ENCODE measurements around the gene FAM25C. TPM values are rescaled to one million over a fixed set of nuclear protein-coding genes. Genes with fewer than 3 reads are reported as not detected.
"Not testable (repeated sequence)": the region's sequence is repeated elsewhere in the genome, so short reads cannot be mapped to it uniquely, and the experiment has no call there.

FAM25C gene
- not detected for total RNA-seq
- not detected for polyA plus RNA-seq (2013, experiment 1 of 2)
- polyA plus RNA-seq (2013, experiment 2 of 2) = not detected
- long read RNA-seq, experiment 1 = 0 reads
- long read RNA-seq, experiment 2 = 0 reads
- long read RNA-seq, experiment 3 = 0 reads
- long read RNA-seq, experiment 4 = 0 reads

DNA sequence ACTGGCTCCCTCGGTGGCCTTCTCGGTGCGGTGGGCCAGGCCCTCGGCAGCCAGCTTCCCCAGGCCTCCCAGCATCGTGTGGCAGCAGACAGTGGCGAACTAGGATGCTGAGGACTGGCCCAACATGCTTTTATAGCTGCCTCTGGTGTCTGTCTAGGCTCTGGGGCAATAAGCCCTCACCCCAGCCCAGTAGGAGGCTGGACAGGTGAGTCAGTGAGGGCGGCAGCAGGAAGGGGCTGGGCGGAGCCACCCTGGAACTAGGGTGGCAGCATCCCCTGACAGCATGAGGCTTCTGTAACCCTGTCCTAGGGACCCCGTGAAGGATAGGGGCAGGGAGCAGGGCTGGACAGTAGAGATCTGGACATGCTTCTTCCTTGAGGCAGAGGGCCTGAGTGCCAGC, at the start of gene FAM25C:
TSS of gene FAM25C (minus strand) at position 101 of the 400 bp plus-strand sequence. CDS start at position 75, 26 bp downstream.
- H3K27me3 Mint-ChIP-seq (ENCODE audit: insufficient read depth); H3K9me3 ChIP-seq (ENCODE audit: control insufficient read depth, low read length); H3K4me3 ChIP-seq (ENCODE audit: low read length); H3K9ac ChIP-seq (ENCODE audit: extremely low read depth, low read length, poor library complexity, severe bottlenecking); H3K27ac Mint-ChIP-seq; H3K9me3 Mint-ChIP-seq; H3K4me1 Mint-ChIP-seq; H3K27ac ChIP-seq (ENCODE audit: low read depth, low read length); DNase-seq; H3K36me3 ChIP-seq (ENCODE audit: control insufficient read depth, insufficient read depth, low read length); H3K4me1 ChIP-seq (ENCODE audit: control insufficient read depth, insufficient read depth, low read length); H3K27me3 ChIP-seq (ENCODE audit: control insufficient read depth, insufficient read depth, low read length, poor library complexity, severe bottlenecking); H3K36me3 Mint-ChIP-seq (ENCODE audit: low read depth); H3K4me3 Mint-ChIP-seq: not testable (repeated sequence)
- no CpG with 5 or more reads among the region's 9 CpGs for WGBS, 2 experiments (ENCODE audit: insufficient coverage in 1 of 2, insufficient read length in 1 of 2)

DNA sequence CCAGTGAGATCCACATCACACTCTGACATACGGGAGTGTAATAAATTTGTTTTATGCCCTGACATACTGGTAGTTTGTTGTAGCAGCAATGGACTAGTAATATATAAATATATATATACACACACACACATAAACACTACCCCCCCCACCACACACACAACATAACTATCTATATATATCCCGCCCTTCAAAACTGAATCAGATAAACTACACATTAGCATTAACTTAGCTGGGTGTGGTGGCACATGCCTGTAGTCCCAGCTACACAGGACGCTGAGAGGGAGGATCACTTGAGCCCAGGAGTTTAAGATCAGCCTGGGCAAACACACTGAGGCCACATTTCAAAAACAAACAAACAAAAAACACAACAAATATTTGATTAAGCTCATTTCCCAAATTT, 45.0 kb upstream of the FAM25C start:
- not testable (repeated sequence) for H3K27ac Mint-ChIP-seq; H3K27me3 Mint-ChIP-seq (ENCODE audit: insufficient read depth); H3K9me3 Mint-ChIP-seq; H3K27ac ChIP-seq (ENCODE audit: low read depth, low read length); H3K4me1 ChIP-seq (ENCODE audit: control insufficient read depth, insufficient read depth, low read length); H3K9ac ChIP-seq (ENCODE audit: extremely low read depth, low read length, poor library complexity, severe bottlenecking); DNase-seq; H3K4me3 ChIP-seq (ENCODE audit: low read length); H3K36me3 Mint-ChIP-seq (ENCODE audit: low read depth); H3K4me3 Mint-ChIP-seq; H3K36me3 ChIP-seq (ENCODE audit: control insufficient read depth, insufficient read depth, low read length); H3K27me3 ChIP-seq (ENCODE audit: control insufficient read depth, insufficient read depth, low read length, poor library complexity, severe bottlenecking); H3K4me1 Mint-ChIP-seq; H3K9me3 ChIP-seq (ENCODE audit: control insufficient read depth, low read length)
- 54% methylated on average over 1 of the region's 3 CpGs; no CpG with 5 or more reads in 1 of the 2 experiments for WGBS, 2 experiments (ENCODE audit: insufficient coverage in 1 of 2, insufficient read length in 1 of 2)

DNA sequence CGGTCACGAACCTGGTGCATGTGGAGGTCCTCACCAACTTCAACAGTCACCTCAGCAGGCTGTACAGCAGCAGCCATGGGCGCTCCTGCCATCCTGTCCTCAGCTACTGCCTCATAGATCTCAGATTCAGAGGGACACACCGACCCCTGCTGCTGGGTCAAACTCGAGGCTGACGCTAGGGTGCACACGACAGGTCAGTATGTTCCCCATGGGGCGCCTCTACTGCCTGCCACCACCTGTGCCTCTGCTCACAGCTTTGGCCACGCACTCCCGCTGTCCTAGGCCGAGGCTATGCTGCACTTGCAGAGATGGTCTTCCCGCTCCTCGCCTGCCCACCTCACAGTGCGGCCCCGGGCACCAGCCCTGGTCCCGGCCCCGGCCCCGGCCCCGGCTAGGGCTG, 31.8 kb upstream of the FAM25C start:
- not testable (repeated sequence) for H3K27ac ChIP-seq (ENCODE audit: low read depth, low read length); H3K27me3 Mint-ChIP-seq (ENCODE audit: insufficient read depth); H3K36me3 ChIP-seq (ENCODE audit: control insufficient read depth, insufficient read depth, low read length); H3K9me3 ChIP-seq (ENCODE audit: control insufficient read depth, low read length); H3K36me3 Mint-ChIP-seq (ENCODE audit: low read depth); H3K9me3 Mint-ChIP-seq; H3K27ac Mint-ChIP-seq; H3K27me3 ChIP-seq (ENCODE audit: control insufficient read depth, insufficient read depth, low read length, poor library complexity, severe bottlenecking); H3K4me3 Mint-ChIP-seq; H3K4me1 Mint-ChIP-seq; H3K4me3 ChIP-seq (ENCODE audit: low read length); H3K4me1 ChIP-seq (ENCODE audit: control insufficient read depth, insufficient read depth, low read length); H3K9ac ChIP-seq (ENCODE audit: extremely low read depth, low read length, poor library complexity, severe bottlenecking)
- peak; percentile 25 for DNase-seq
- WGBS, 2 experiments (ENCODE audit: insufficient coverage in 1 of 2, insufficient read length in 1 of 2) = 90% methylated on average over 6 of the region's 19 CpGs; no CpG with 5 or more reads in 1 of the 2 experiments

- not testable (repeated sequence) for H3K27me3 Mint-ChIP-seq (ENCODE audit: insufficient read depth); H3K9me3 ChIP-seq (ENCODE audit: control insufficient read depth, low read length); H3K36me3 ChIP-seq (ENCODE audit: control insufficient read depth, insufficient read depth, low read length); H3K9me3 Mint-ChIP-seq; H3K4me3 Mint-ChIP-seq; H3K4me1 Mint-ChIP-seq; H3K9ac ChIP-seq (ENCODE audit: extremely low read depth, low read length, poor library complexity, severe bottlenecking); DNase-seq; H3K4me3 ChIP-seq (ENCODE audit: low read length); H3K27ac Mint-ChIP-seq; H3K36me3 Mint-ChIP-seq (ENCODE audit: low read depth); H3K27me3 ChIP-seq (ENCODE audit: control insufficient read depth, insufficient read depth, low read length, poor library complexity, severe bottlenecking); H3K4me1 ChIP-seq (ENCODE audit: control insufficient read depth, insufficient read depth, low read length); H3K27ac ChIP-seq (ENCODE audit: low read depth, low read length)
- 100% methylated on average over 1 of the region's 6 CpGs; no CpG with 5 or more reads in 1 of the 2 experiments for WGBS, 2 experiments (ENCODE audit: insufficient coverage in 1 of 2, insufficient read length in 1 of 2)
Observed at GRCh38 chr10:48002306-48002705, 2.7 kb upstream of the FAM25C start.

DNA sequence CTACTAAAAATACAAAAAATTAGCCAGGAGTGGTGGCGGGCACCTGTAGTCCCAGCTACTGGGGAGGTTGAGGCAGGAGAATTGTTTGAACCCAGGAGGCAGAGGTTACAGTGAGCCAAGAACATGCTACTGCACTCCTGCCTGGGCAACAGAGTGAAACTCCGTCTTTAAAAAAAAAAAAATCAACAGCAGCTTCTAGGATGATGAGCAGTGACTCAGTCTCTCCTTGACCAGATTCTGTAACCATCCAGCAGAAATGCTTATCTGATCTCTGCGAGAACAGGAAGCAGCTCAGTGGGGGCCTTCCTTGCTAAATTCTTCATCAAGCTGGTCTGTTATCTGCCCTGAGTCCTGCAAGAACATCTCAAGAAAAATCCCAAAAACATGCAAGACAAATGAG, 5.5 kb downstream of the FAM25C start:
- H3K27me3 ChIP-seq (ENCODE audit: control insufficient read depth, insufficient read depth, low read length, poor library complexity, severe bottlenecking); H3K9me3 ChIP-seq (ENCODE audit: control insufficient read depth, low read length); H3K4me3 Mint-ChIP-seq; H3K27ac ChIP-seq (ENCODE audit: low read depth, low read length); H3K27ac Mint-ChIP-seq; H3K4me1 ChIP-seq (ENCODE audit: control insufficient read depth, insufficient read depth, low read length); H3K4me3 ChIP-seq (ENCODE audit: low read length); H3K9ac ChIP-seq (ENCODE audit: extremely low read depth, low read length, poor library complexity, severe bottlenecking); H3K9me3 Mint-ChIP-seq; H3K36me3 Mint-ChIP-seq (ENCODE audit: low read depth); H3K4me1 Mint-ChIP-seq; H3K27me3 Mint-ChIP-seq (ENCODE audit: insufficient read depth); H3K36me3 ChIP-seq (ENCODE audit: control insufficient read depth, insufficient read depth, low read length): not testable (repeated sequence)
- WGBS, 2 experiments (ENCODE audit: insufficient coverage in 1 of 2, insufficient read length in 1 of 2) = no CpG with 5 or more reads among the region's 3 CpGs
- DNase-seq = peak; percentile 34

DNA sequence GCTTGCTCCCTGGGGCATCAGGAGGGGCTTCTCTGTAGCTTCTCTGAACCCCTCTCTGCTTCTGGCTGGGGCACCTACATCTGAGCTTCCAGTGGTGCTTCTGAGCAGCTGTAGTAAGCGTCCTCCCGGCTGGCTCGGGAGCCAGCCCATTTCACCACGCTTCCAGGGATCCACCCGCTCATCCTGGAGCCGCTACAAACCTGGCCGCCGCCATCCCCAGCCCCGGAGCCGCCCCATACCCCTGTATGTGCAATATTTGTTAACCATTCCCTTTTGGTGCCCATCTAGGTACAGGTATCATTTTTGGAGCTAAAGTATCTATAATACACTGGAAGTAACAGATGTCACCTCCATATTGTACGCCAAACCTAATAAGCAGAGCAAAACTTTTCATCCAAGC, 7.0 kb downstream of the FAM25C start:
- H3K9me3 ChIP-seq (ENCODE audit: control insufficient read depth, low read length); H3K36me3 ChIP-seq (ENCODE audit: control insufficient read depth, insufficient read depth, low read length); H3K4me3 Mint-ChIP-seq; H3K4me3 ChIP-seq (ENCODE audit: low read length); H3K36me3 Mint-ChIP-seq (ENCODE audit: low read depth); H3K27ac ChIP-seq (ENCODE audit: low read depth, low read length); H3K27ac Mint-ChIP-seq; H3K9me3 Mint-ChIP-seq; H3K9ac ChIP-seq (ENCODE audit: extremely low read depth, low read length, poor library complexity, severe bottlenecking); H3K27me3 Mint-ChIP-seq (ENCODE audit: insufficient read depth); H3K4me1 Mint-ChIP-seq; H3K27me3 ChIP-seq (ENCODE audit: control insufficient read depth, insufficient read depth, low read length, poor library complexity, severe bottlenecking); H3K4me1 ChIP-seq (ENCODE audit: control insufficient read depth, insufficient read depth, low read length): not testable (repeated sequence)
- peak; percentile 39 for DNase-seq
- 92 to 93% methylated on average over 9 to 10 of the region's 11 CpGs for WGBS, 2 experiments (ENCODE audit: insufficient coverage in 1 of 2, insufficient read length in 1 of 2)

DNA sequence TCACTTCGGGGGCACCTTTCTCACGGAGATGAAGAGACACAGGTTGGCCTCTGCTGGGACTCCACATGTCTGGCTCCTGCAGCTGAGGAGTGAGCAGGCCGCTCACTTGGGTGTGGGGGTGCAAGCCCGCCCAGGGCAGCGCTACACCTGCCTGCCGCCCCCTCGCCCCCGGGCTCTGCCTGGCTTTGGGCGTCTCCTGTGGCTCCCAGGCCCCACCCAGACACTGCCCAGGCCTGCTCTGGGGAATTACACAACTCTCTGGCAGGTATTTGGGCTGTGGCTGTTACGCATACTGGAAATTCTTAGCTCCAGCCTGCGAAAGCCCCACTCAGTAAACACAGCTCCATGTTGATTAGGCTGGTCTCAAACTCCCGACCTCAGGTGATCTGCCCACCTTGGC, 7.9 kb downstream of the FAM25C start:
- H3K9me3 ChIP-seq (ENCODE audit: control insufficient read depth, low read length); H3K27ac Mint-ChIP-seq; H3K27ac ChIP-seq (ENCODE audit: low read depth, low read length); H3K4me1 Mint-ChIP-seq; H3K4me1 ChIP-seq (ENCODE audit: control insufficient read depth, insufficient read depth, low read length); H3K36me3 Mint-ChIP-seq (ENCODE audit: low read depth); H3K4me3 Mint-ChIP-seq; H3K9ac ChIP-seq (ENCODE audit: extremely low read depth, low read length, poor library complexity, severe bottlenecking); H3K4me3 ChIP-seq (ENCODE audit: low read length); H3K36me3 ChIP-seq (ENCODE audit: control insufficient read depth, insufficient read depth, low read length); H3K9me3 Mint-ChIP-seq; H3K27me3 ChIP-seq (ENCODE audit: control insufficient read depth, insufficient read depth, low read length, poor library complexity, severe bottlenecking); H3K27me3 Mint-ChIP-seq (ENCODE audit: insufficient read depth): not testable (repeated sequence)
- peak; percentile 29 for DNase-seq
- 91% methylated on average over 11 of the region's 12 CpGs; no CpG with 5 or more reads in 1 of the 2 experiments for WGBS, 2 experiments (ENCODE audit: insufficient coverage in 1 of 2, insufficient read length in 1 of 2)
